MV-4-11 (cell line): ENCODE data around the gene CCDC102A.

Experiments used
- DNase-seq: peaks from one replicate; lab custom pipeline; 2025; lab: John Stamatoyannopoulos, UW

Gene CCDC102A

GRCh38 chr16:57537194-57537505 is 779 bp upstream of the CCDC102A start:
- no peak for DNase-seq

GRCh38 chr16:57535680-57536305 is 578 bp downstream of the CCDC102A start:
- DNase-seq = peak; percentile 66

GRCh38 chr16:57534881-57535658 is 1.3 kb downstream of the CCDC102A start:
- DNase-seq = no peak

- no peak for DNase-seq
Observed at GRCh38 chr16:57534337-57534880, 2.0 kb downstream of the CCDC102A start.

- DNase-seq = no peak
Observed at GRCh38 chr16:57533431-57534336, 2.7 kb downstream of the CCDC102A start.

GRCh38 chr16:57532266-57532625 is 4.1 kb downstream of the CCDC102A start:
- DNase-seq = no peak

GRCh38 chr16:57531635-57532265 is 4.6 kb downstream of the CCDC102A start:
- DNase-seq = no peak

- DNase-seq = peak; percentile 28
Observed at GRCh38 chr16:57531253-57531575, 5.2 kb downstream of the CCDC102A start.

- DNase-seq = no peak
Observed at GRCh38 chr16:57530522-57531252, 5.7 kb downstream of the CCDC102A start.

- DNase-seq = peak; percentile 54
Observed at GRCh38 chr16:57530104-57530521, 6.3 kb downstream of the CCDC102A start.

GRCh38 chr16:57529391-57530103 is 6.8 kb downstream of the CCDC102A start:
- DNase-seq = peak; percentile 41

GRCh38 chr16:57528499-57529390 is 7.6 kb downstream of the CCDC102A start:
- DNase-seq = no peak

GRCh38 chr16:57527610-57528360 is 8.6 kb downstream of the CCDC102A start:
- no peak for DNase-seq

- DNase-seq = no peak
Observed at GRCh38 chr16:57527027-57527426, 9.3 kb downstream of the CCDC102A start.

GRCh38 chr16:57526498-57526897 is 9.9 kb downstream of the CCDC102A start:
- no peak for DNase-seq

- DNase-seq = no peak
Observed at GRCh38 chr16:57525761-57526160, 10.6 kb downstream of the CCDC102A start.

- DNase-seq = peak; percentile 34
Observed at GRCh38 chr16:57522960-57523359, 13.4 kb downstream of the CCDC102A start.

- DNase-seq = peak; percentile 47
Observed at GRCh38 chr16:57519796-57520360, 16.5 kb downstream of the CCDC102A start.

- DNase-seq = no peak
Observed at GRCh38 chr16:57518922-57519321, 17.4 kb downstream of the CCDC102A start.
